GM21786 (cell line): ENCODE measurements around the gene XRCC1.
"Not testable (repeated sequence)": the region's sequence is repeated elsewhere in the genome, so short reads cannot be mapped to it uniquely, and the experiment has no call there.

ENCODE experiments used
- ATAC-seq: cut with Tn5 transposase; IDR thresholded peaks from one replicate; pipeline ENCODE4 v1.9.1; 2021; ENCODE audit not compliant: unreplicated experiment

The XRCC1 gene

GRCh38 chr19:43605875-43606568 lies 30.7 kb upstream of the XRCC1 start:
- no peak for ATAC-seq

GRCh38 chr19:43600326-43600725 lies 25.0 kb upstream of the XRCC1 start:
- ATAC-seq: not testable (repeated sequence)

GRCh38 chr19:43599635-43600295 lies 24.4 kb upstream of the XRCC1 start:
- ATAC-seq: no peak

GRCh38 chr19:43598445-43599240 lies 23.3 kb upstream of the XRCC1 start:
- no peak for ATAC-seq

GRCh38 chr19:43597876-43598275 lies 22.5 kb upstream of the XRCC1 start:
- ATAC-seq: no peak

- no peak for ATAC-seq
Measured at GRCh38 chr19:43596842-43597461, 21.6 kb upstream of the XRCC1 start.

- peak; percentile 84 for ATAC-seq
Measured at GRCh38 chr19:43595999-43596841, 20.9 kb upstream of the XRCC1 start, which contains the start of the genes IRGQ and ZNF576. TSS of gene IRGQ (minus strand) at chr19:43596134. CDS start at chr19:43595338, 796 bp downstream. TSS of gene ZNF576 (plus strand) at chr19:43596595. CDS start at chr19:43597109, 514 bp downstream.

GRCh38 chr19:43595605-43595998 lies 20.3 kb upstream of the XRCC1 start:
- no peak for ATAC-seq

GRCh38 chr19:43594710-43595604 lies 19.6 kb upstream of the XRCC1 start:
- ATAC-seq: no peak

- ATAC-seq: no peak
Measured at GRCh38 chr19:43594081-43594697, 18.9 kb upstream of the XRCC1 start.

GRCh38 chr19:43592800-43593350 lies 17.5 kb upstream of the XRCC1 start:
- no peak for ATAC-seq

- ATAC-seq: no peak
Measured at GRCh38 chr19:43591904-43592772, 16.8 kb upstream of the XRCC1 start.

- no peak for ATAC-seq
Measured at GRCh38 chr19:43589678-43590077, 14.4 kb upstream of the XRCC1 start.

GRCh38 chr19:43589277-43589676 lies 13.9 kb upstream of the XRCC1 start:
- ATAC-seq: no peak

GRCh38 chr19:43587029-43587428 lies 11.7 kb upstream of the XRCC1 start:
- not testable (repeated sequence) for ATAC-seq

- no peak for ATAC-seq
Measured at GRCh38 chr19:43586346-43586745, 11.0 kb upstream of the XRCC1 start.

GRCh38 chr19:43584484-43584883 lies 9.2 kb upstream of the XRCC1 start:
- no peak for ATAC-seq

GRCh38 chr19:43582495-43582894 lies 7.2 kb upstream of the XRCC1 start:
- no peak for ATAC-seq
